ENCODE data around the gene AKT3. TPM values are rescaled to one million over a fixed set of nuclear protein-coding genes. Genes with fewer than 3 reads are reported as not detected.

The AKT3 gene
- polyA plus RNA-seq, 2 of the 4 experiments (the other 2 are of a cell fraction), result 18.4 to 43.5 TPM

- TF ChIP-seq ATOH8 (CRISPR knock-in tag; IDR thresholded peaks at IDR 0.05; ENCODE audit: low read depth) (no peak), JUN (IDR thresholded peaks at IDR 0.05) (no peak)
Observed at GRCh38 chr1:243898278-243898677, 48.2 kb upstream of the AKT3 start (continued).

GRCh38 chr1:243896313-243896712, 46.3 kb upstream of the AKT3 start:
- ATAC-seq, result no peak
- Histone ChIP-seq H3K4me3 (no peak overlapping the region), H3K4me1 (no peaks in the 10 kb centered on the region), H3K9me3 (no peaks in the 10 kb centered on the region), H3K27ac (no peak overlapping the region), H3K4me2 (no peak overlapping the region)
- TF ChIP-seq EP300 (IDR thresholded peaks at IDR 0.05) (no peak), ZFP36 (IDR thresholded peaks at IDR 0.05; ENCODE audit: borderline replicate concordance, partially characterized antibody) (no peak), NPAS2 (CRISPR knock-in tag; IDR thresholded peaks at IDR 0.05; ENCODE audit: borderline replicate concordance) (no peak), ZNF302 (CRISPR knock-in tag; IDR thresholded peaks at IDR 0.05) (no peak), HOXA7 (CRISPR knock-in tag; IDR thresholded peaks at IDR 0.05) (no peak), FOSB (CRISPR knock-in tag; IDR thresholded peaks at IDR 0.05) (no peak), PHF8 (IDR thresholded peaks at IDR 0.05; ENCODE audit: borderline replicate concordance, low read depth) (no peak), ATOH8 (CRISPR knock-in tag; IDR thresholded peaks at IDR 0.05; ENCODE audit: low read depth) (no peak)
- TF ChIP-seq, protein P1, sequence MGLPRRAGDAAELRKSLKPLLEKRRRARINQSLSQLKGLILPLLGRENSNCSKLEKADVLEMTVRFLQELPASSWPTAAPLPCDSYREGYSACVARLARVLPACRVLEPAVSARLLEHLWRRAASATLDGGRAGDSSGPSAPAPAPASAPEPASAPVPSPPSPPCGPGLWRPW (IDR thresholded peaks at IDR 0.05), result no peak
- CTCF ChIA-PET, result interaction anchor here (0.9 kb wide), 2 partner anchors 39 to 96 kb away, joined by 3 read pairs; no protein-coding TSS in a partner anchor
- no peak for DNase-seq (ENCODE audit: low read depth in 1 of 2, low spot score in 1 of 2)
- POLR2A ChIA-PET, result no interaction called here
- 41% methylated on average over 2 of the region's 2 CpGs for WGBS (ENCODE audit: missing lambda C conversion rate)
- FAIRE-seq, result no peak

GRCh38 chr1:243892456-243892855, 42.4 kb upstream of the AKT3 start:
- FAIRE-seq (no peak), ATAC-seq (no peak), DNase-seq (ENCODE audit: low read depth in 1 of 2, low spot score in 1 of 2) (no peak)
- TF ChIP-seq ESRRA (IDR thresholded peaks at IDR 0.05; ENCODE audit: borderline replicate concordance, low read length) (no peak), EP300 (IDR thresholded peaks at IDR 0.05) (no peak), RFX5 (IDR thresholded peaks at IDR 0.05) (no peak), MAZ (IDR thresholded peaks at IDR 0.05; ENCODE audit: borderline replicate concordance, low read depth, low read length) (no peak), SREBF2 (IDR thresholded peaks at IDR 0.05) (no peak)
- TF ChIP-seq, protein P2, sequence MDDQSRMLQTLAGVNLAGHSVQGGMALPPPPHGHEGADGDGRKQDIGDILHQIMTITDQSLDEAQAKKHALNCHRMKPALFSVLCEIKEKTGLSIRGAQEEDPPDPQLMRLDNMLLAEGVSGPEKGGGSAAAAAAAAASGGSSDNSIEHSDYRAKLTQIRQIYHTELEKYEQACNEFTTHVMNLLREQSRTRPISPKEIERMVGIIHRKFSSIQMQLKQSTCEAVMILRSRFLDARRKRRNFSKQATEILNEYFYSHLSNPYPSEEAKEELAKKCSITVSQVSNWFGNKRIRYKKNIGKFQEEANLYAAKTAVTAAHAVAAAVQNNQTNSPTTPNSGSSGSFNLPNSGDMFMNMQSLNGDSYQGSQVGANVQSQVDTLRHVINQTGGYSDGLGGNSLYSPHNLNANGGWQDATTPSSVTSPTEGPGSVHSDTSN (IDR thresholded peaks at IDR 0.05), result no peak
- CTCF ChIA-PET, result interaction anchor here (0.9 to 1.0 kb wide), 2 partner anchors 31 to 54 kb away, joined by 3 read pairs; no protein-coding TSS in a partner anchor
- Histone ChIP-seq H3K4me1 (peaks cover 10% of the 10 kb centered on the region), H3K27ac (no peak overlapping the region), H3K4me3 (no peak overlapping the region), H3K9me3 (no peaks in the 10 kb centered on the region), H3K4me2 (no peak overlapping the region)
- 41% methylated on average over 3 of the region's 3 CpGs for WGBS (ENCODE audit: missing lambda C conversion rate)
- POLR2A ChIA-PET, result no interaction called here

DNA sequence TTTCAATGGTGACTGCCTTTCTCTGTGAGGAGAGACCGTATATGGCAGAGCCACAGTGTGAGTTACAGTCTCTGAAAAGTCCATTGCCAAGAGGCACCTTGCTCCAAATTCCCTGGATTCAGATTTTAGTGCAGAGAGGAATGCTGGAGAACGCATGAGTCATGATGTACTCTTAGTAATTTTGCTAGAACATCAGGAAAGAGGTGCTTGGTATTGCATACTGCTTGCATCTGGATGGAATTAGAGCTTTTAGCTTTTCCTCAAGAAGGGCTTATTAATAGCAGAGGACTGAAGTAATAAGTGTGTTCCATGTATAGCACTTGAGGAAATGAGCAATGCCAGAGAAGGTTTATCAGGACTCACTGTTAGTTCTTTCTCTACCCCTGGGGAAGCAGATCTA, 40.5 kb upstream of the AKT3 start:
- H3K27ac ChIP-seq, result peak overlapping the region in 1 of 2 experiments; percentile 43; a peak in 2 of 6 replicates
- DNase-seq (ENCODE audit: low read depth in 1 of 2, low spot score in 1 of 2) (no peak), FAIRE-seq (no peak), ATAC-seq (peak; percentile 45 to 59; a peak in 3 of 6 replicates)
- no peak for TF ChIP-seq FOSL2 (IDR thresholded peaks at IDR 0.05)
- TF ChIP-seq FOSL2 (CRISPR knock-in tag; IDR thresholded peaks at IDR 0.05), result peak; percentile 33; the same call in 1 of the 2 replicates
- no peak for TF ChIP-seq RFX5 (IDR thresholded peaks at IDR 0.05)
- POLR2A ChIA-PET, result interaction anchor here (1.0 kb wide), 1 partner anchor 157 kb away, joined by 3 read pairs; no protein-coding TSS in a partner anchor
- H3K4me3 ChIP-seq, result no peak overlapping the region
- peaks cover 10% of the 10 kb centered on the region for H3K4me1 ChIP-seq
- CTCF ChIA-PET, result no interaction called here
- H3K9me3 ChIP-seq, result no peaks in the 10 kb centered on the region
- peak overlapping the region; percentile 37; the same call in 2 of the 3 replicates for H3K4me2 ChIP-seq
- 16% methylated on average over 2 of the region's 2 CpGs for WGBS (ENCODE audit: missing lambda C conversion rate)

All from A549 (cell line).